GM23338 (cell line): ENCODE results near the gene RNF220. TPM values are rescaled to one million over a fixed set of nuclear protein-coding genes. Genes with fewer than 3 reads are reported as not detected.

Source experiments
- ATAC-seq: fragments of 200-7000 bp; cut with Tn5 transposase; 3 replicates; pipeline ENCODE4 v1.9.1; 2020
- DNase-seq: peaks from one replicate; pipeline ENCODE4 v3.0.0-alpha.2; 2015; ENCODE audit warnings: low spot score
- H2AFZ ChIP-seq: fragments of 200-600 bp; sonication (generic); 2 replicates; pipeline ENCODE4 v1.8.0; 2016; ENCODE audit warnings: antibody characterized with exemption, mild to moderate bottlenecking, moderate library complexity
- H3F3A ChIP-seq: fragments of 200-600 bp; sonication (generic); replicated peaks from 2 replicates; pipeline ENCODE4 v1.8.0; 2017; ENCODE audit warnings: antibody characterized with exemption, mixed run types, low read depth
- H3K27ac ChIP-seq: fragments of 200-600 bp; sonication (generic); 2 replicates; pipeline ENCODE4 v1.6.1; 2016; ENCODE audit warnings: low read depth
- H3K27me3 ChIP-seq: fragments of 200-600 bp; sonication (generic); 2 replicates; pipeline ENCODE4 v1.8.0; 2016; ENCODE audit warnings: mild to moderate bottlenecking, mixed run types, moderate library complexity; ENCODE audit not compliant: insufficient read depth
- H3K36me3 ChIP-seq: fragments of 200-600 bp; sonication (generic); 2 replicates; pipeline ENCODE4 v1.8.0; 2016; ENCODE audit warnings: mild to moderate bottlenecking; ENCODE audit not compliant: insufficient read depth
- H3K4me1 ChIP-seq: fragments of 200-600 bp; sonication (generic); 2 replicates; pipeline ENCODE4 v1.8.0; 2016; ENCODE audit warnings: mild to moderate bottlenecking, moderate library complexity; ENCODE audit not compliant: insufficient read depth
- H3K4me2 ChIP-seq: fragments of 200-600 bp; sonication (generic); 2 replicates; pipeline ENCODE4 v1.7.1; 2017; ENCODE audit warnings: mixed run types
- H3K4me3 ChIP-seq: fragments of 200-600 bp; sonication (generic); 2 replicates; pipeline ENCODE4 v1.6.1; 2016; ENCODE audit warnings: mixed run types
- H3K79me2 ChIP-seq: fragments of 200-600 bp; sonication (generic); replicated peaks from 2 replicates; pipeline ENCODE4 v1.8.0; 2017; ENCODE audit warnings: mild to moderate bottlenecking; ENCODE audit not compliant: insufficient read depth
- H3K9me2 ChIP-seq: fragments of 200-600 bp; sonication (generic); 2 replicates; pipeline ENCODE4 v1.8.0; 2017; ENCODE audit not compliant: insufficient read depth
- H4K20me1 ChIP-seq: fragments of 200-600 bp; sonication (generic); replicated peaks from 2 replicates; pipeline ENCODE4 v1.8.0; 2017; ENCODE audit warnings: mild to moderate bottlenecking; ENCODE audit not compliant: insufficient read depth
- H3K27ac Mint-ChIP-seq: 2 replicates; pipeline ENCODE4 v1.8.0; 2020; ENCODE audit warnings: inconsistent platforms, mild to moderate bottlenecking, moderate library complexity, mixed read lengths
- H3K27me3 Mint-ChIP-seq: 3 replicates; pipeline ENCODE4 v1.8.0; 2022; ENCODE audit warnings: low read depth, mild to moderate bottlenecking, moderate library complexity, mixed read lengths, inconsistent platforms; ENCODE audit not compliant: insufficient read depth, poor library complexity
- H3K36me3 Mint-ChIP-seq: 3 replicates; pipeline ENCODE4 v1.8.0; 2021; ENCODE audit warnings: low read depth, mild to moderate bottlenecking, inconsistent platforms, moderate library complexity, mixed read lengths
- H3K4me1 Mint-ChIP-seq: 3 replicates; pipeline ENCODE4 v1.8.0; 2020; ENCODE audit warnings: mild to moderate bottlenecking, inconsistent platforms, mixed read lengths
- H3K4me3 Mint-ChIP-seq: 3 replicates; pipeline ENCODE4 v1.8.0; 2021; ENCODE audit warnings: moderate library complexity, mild to moderate bottlenecking, inconsistent platforms, mixed read lengths
- H3K9me3 Mint-ChIP-seq: 3 replicates; pipeline ENCODE4 v1.8.0; 2020; ENCODE audit warnings: moderate library complexity, mild to moderate bottlenecking, inconsistent platforms, mixed read lengths
- ETS1 ChIP-seq: IDR thresholded peaks from 2 replicates; pipeline ENCODE4 v1.6.1; 2016; ENCODE audit warnings: antibody characterized with exemption
- EZH2phosphoT487 ChIP-seq: fragments of 200-600 bp; sonication (generic); IDR thresholded peaks from one replicate; pipeline ENCODE4 v1.8.1; 2018; ENCODE audit warnings: antibody characterized with exemption; ENCODE audit not compliant: unreplicated experiment
- NANOG ChIP-seq: IDR thresholded peaks from 2 replicates; pipeline ENCODE4 v1.6.1; 2016; ENCODE audit warnings: antibody characterized with exemption, borderline replicate concordance
- POLR2AphosphoS5 ChIP-seq: IDR thresholded peaks from 2 replicates; pipeline ENCODE4 v1.6.1; 2016; ENCODE audit warnings: antibody characterized with exemption, low read depth
- REST ChIP-seq: IDR thresholded peaks from one replicate; pipeline ENCODE4 v1.6.1; 2018; ENCODE audit warnings: antibody characterized with exemption; ENCODE audit not compliant: unreplicated experiment
- STAT1 ChIP-seq: IDR thresholded peaks from one replicate; pipeline ENCODE4 v1.6.1; 2016; ENCODE audit warnings: antibody characterized with exemption; ENCODE audit not compliant: unreplicated experiment
- ZNF114 ChIP-seq: fragments of 250-450 bp; sonication (Bioruptor Pico); IDR thresholded peaks from 2 replicates; pipeline ENCODE4 v1.5.0; 2020; ENCODE audit warnings: mild to moderate bottlenecking, moderate library complexity
- polyA plus RNA-seq: library from polyadenylated mRNA; unstranded; fragments of >200 nt; fragmentation: Nextera tagmentation; extraction: Ambion mirVana; gene quantifications from 2 replicates; pipeline ENCODE4 v1.2.1, GENCODE V29; 2016
- total RNA-seq: library from RNA; depleted of rRNA; stranded (reverse); fragments of >200 nt; shearing (Covaris generic); gene quantifications from 2 replicates; pipeline ENCODE4 v1.2.3, GENCODE V29; 2014
- TF ChIP-seq, protein P1 (sequence below), 2 experiments: fragments of 200-600 bp in 1 of 2; sonication (generic) in 1 of 2; conservative IDR thresholded peaks; 2 replicates each; pipeline versions ENCODE4 v1.5.1 to v1.6.1; 2016 to 2017; ENCODE audit warnings: antibody characterized with exemption in 2 of 2, low read depth in 2 of 2, mild to moderate bottlenecking in 2 of 2, moderate library complexity in 1 of 2

Gene RNF220
- total and polyA plus RNA-seq, 2 experiments from 2014 or later = 72.8 to 168 TPM

DNA sequence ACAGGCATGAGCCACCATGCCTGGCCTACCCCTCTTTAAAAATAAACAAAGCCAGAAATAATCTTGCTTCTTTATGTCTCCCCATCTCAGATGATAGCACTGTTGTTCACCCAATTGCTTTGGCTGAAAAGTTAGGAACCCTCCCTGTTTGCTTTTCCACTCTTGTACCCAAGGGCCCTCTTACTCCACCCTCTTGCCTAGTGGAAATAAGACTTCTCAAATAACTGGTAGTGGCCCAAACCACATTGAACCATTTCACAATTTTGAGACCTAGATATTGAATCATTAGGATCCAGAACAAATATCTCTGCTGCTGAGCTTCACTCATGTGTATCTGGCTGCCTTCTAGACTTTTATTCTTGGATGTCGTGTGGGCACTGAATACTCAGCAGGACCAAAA lies 37.7 kb downstream of the RNF220 start:
- Histone ChIP-seq H2AFZ (no peak overlapping the region), H3K4me1 (peaks cover 26% of the 10 kb centered on the region), H3K9me2 (no peaks in the 10 kb centered on the region), H3K4me3 (no peak overlapping the region), H3K4me2 (no peak overlapping the region), H3K79me2 (peaks cover 23% of the 10 kb centered on the region), H3F3A (no peaks in the 10 kb centered on the region), H3K27me3 (no peaks in the 10 kb centered on the region), H3K36me3 (no peaks in the 10 kb centered on the region), H4K20me1 (no peaks in the 10 kb centered on the region; the same call in 1 of the 2 replicates), H3K27ac (no peak overlapping the region)
- peaks cover 21% of the 10 kb centered on the region for H3K4me1 Mint-ChIP-seq
- H3K27ac Mint-ChIP-seq = no peak overlapping the region
- no peaks in the 10 kb centered on the region for H3K9me3 Mint-ChIP-seq
- H3K4me3 Mint-ChIP-seq = no peak overlapping the region
- ATAC-seq (no peak), DNase-seq (no peak)
- H3K27me3 Mint-ChIP-seq = no peaks in the 10 kb centered on the region
- TF ChIP-seq NANOG (no peak), EZH2phosphoT487 (no peak), ETS1 (no peak), REST (no peak), STAT1 (no peak), POLR2AphosphoS5 (no peak), ZNF114 (CRISPR knock-in tag) (no peak)
- TF ChIP-seq, protein P1, sequence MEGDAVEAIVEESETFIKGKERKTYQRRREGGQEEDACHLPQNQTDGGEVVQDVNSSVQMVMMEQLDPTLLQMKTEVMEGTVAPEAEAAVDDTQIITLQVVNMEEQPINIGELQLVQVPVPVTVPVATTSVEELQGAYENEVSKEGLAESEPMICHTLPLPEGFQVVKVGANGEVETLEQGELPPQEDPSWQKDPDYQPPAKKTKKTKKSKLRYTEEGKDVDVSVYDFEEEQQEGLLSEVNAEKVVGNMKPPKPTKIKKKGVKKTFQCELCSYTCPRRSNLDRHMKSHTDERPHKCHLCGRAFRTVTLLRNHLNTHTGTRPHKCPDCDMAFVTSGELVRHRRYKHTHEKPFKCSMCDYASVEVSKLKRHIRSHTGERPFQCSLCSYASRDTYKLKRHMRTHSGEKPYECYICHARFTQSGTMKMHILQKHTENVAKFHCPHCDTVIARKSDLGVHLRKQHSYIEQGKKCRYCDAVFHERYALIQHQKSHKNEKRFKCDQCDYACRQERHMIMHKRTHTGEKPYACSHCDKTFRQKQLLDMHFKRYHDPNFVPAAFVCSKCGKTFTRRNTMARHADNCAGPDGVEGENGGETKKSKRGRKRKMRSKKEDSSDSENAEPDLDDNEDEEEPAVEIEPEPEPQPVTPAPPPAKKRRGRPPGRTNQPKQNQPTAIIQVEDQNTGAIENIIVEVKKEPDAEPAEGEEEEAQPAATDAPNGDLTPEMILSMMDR (conservative IDR thresholded peaks at IDR 0.05; ENCODE audit: low read depth in 2 of 2) = no peak
- peaks cover 4% of the 10 kb centered on the region; the same call in 2 of the 3 replicates for H3K36me3 Mint-ChIP-seq
